Measurements from ENCODE around the gene EVC.

EVC gene

GRCh38 chr4:5730993-5731990 lies 20.3 kb downstream of the EVC start:
- H2AFZ ChIP-seq (ENCODE audit: low read depth, low read length) = no peak overlapping the region
- no peaks in the 10 kb centered on the region for H4K20me1 ChIP-seq (ENCODE audit: insufficient read depth, low read length)
- TF ChIP-seq CTCF (IDR thresholded peaks at IDR 0.05; ENCODE audit: low read depth, low read length) (no peak), EZH2phosphoT487 (IDR thresholded peaks at IDR 0.05; ENCODE audit: low read depth) (no peak)
- H3K27ac ChIP-seq (ENCODE audit: low read length) = no peak overlapping the region
- no peak overlapping the region for H3K9ac ChIP-seq (ENCODE audit: low read length)
- no peaks in the 10 kb centered on the region for H3K4me1 ChIP-seq (ENCODE audit: low read length)
- no peaks in the 10 kb centered on the region for H3K9me3 ChIP-seq (ENCODE audit: insufficient read depth, low read length)
- H3K4me3 ChIP-seq (ENCODE audit: low read length) = no peak overlapping the region
- peaks cover 20% of the 10 kb centered on the region for H3K36me3 ChIP-seq (replicated peaks; ENCODE audit: low read depth, low read length)
- H3K4me2 ChIP-seq (ENCODE audit: low read length) = no peak overlapping the region
- no peaks in the 10 kb centered on the region for H3K27me3 ChIP-seq (ENCODE audit: low read depth, low read length)
- H3K79me2 ChIP-seq (ENCODE audit: low read length) = no peaks in the 10 kb centered on the region

GRCh38 chr4:5732158-5732557 lies 21.2 kb downstream of the EVC start:
- no peak overlapping the region for H3K9ac ChIP-seq (ENCODE audit: low read length)
- H2AFZ ChIP-seq (ENCODE audit: low read depth, low read length) = no peak overlapping the region
- H3K36me3 ChIP-seq (replicated peaks; ENCODE audit: low read depth, low read length) = peaks cover 20% of the 10 kb centered on the region
- H3K4me2 ChIP-seq (ENCODE audit: low read length) = no peak overlapping the region
- no peaks in the 10 kb centered on the region for H3K4me1 ChIP-seq (ENCODE audit: low read length)
- no peaks in the 10 kb centered on the region for H4K20me1 ChIP-seq (ENCODE audit: insufficient read depth, low read length)
- H3K27ac ChIP-seq (ENCODE audit: low read length) = no peak overlapping the region
- no peaks in the 10 kb centered on the region for H3K9me3 ChIP-seq (ENCODE audit: insufficient read depth, low read length)
- no peak overlapping the region for H3K4me3 ChIP-seq (ENCODE audit: low read length)
- TF ChIP-seq EZH2phosphoT487 (IDR thresholded peaks at IDR 0.05; ENCODE audit: low read depth) (no peak), CTCF (IDR thresholded peaks at IDR 0.05; ENCODE audit: low read depth, low read length) (no peak)
- H3K79me2 ChIP-seq (ENCODE audit: low read length) = no peaks in the 10 kb centered on the region
- no peaks in the 10 kb centered on the region for H3K27me3 ChIP-seq (ENCODE audit: low read depth, low read length)

GRCh38 chr4:5734853-5735252 lies 23.9 kb downstream of the EVC start:
- H3K36me3 ChIP-seq (replicated peaks; ENCODE audit: low read depth, low read length) = peaks cover 10% of the 10 kb centered on the region
- no peak overlapping the region for H3K4me2 ChIP-seq (ENCODE audit: low read length)
- no peaks in the 10 kb centered on the region for H3K9me3 ChIP-seq (ENCODE audit: insufficient read depth, low read length)
- TF ChIP-seq EZH2phosphoT487 (IDR thresholded peaks at IDR 0.05; ENCODE audit: low read depth) (no peak), CTCF (IDR thresholded peaks at IDR 0.05; ENCODE audit: low read depth, low read length) (no peak)
- H3K9ac ChIP-seq (ENCODE audit: low read length) = no peak overlapping the region
- H3K4me3 ChIP-seq (ENCODE audit: low read length) = no peak overlapping the region
- H3K79me2 ChIP-seq (ENCODE audit: low read length) = no peaks in the 10 kb centered on the region
- no peaks in the 10 kb centered on the region for H3K27me3 ChIP-seq (ENCODE audit: low read depth, low read length)
- H4K20me1 ChIP-seq (ENCODE audit: insufficient read depth, low read length) = no peaks in the 10 kb centered on the region
- no peak overlapping the region for H3K27ac ChIP-seq (ENCODE audit: low read length)
- H2AFZ ChIP-seq (ENCODE audit: low read depth, low read length) = no peak overlapping the region
- no peaks in the 10 kb centered on the region for H3K4me1 ChIP-seq (ENCODE audit: low read length)

GRCh38 chr4:5735463-5735862 lies 24.5 kb downstream of the EVC start:
- Histone ChIP-seq H3K4me1 (ENCODE audit: low read length) (no peaks in the 10 kb centered on the region), H3K9ac (ENCODE audit: low read length) (no peak overlapping the region), H3K79me2 (ENCODE audit: low read length) (no peaks in the 10 kb centered on the region), H3K4me3 (ENCODE audit: low read length) (no peak overlapping the region), H3K27me3 (ENCODE audit: low read depth, low read length) (no peaks in the 10 kb centered on the region), H3K36me3 (replicated peaks; ENCODE audit: low read depth, low read length) (peaks cover 8% of the 10 kb centered on the region), H3K4me2 (ENCODE audit: low read length) (no peak overlapping the region), H4K20me1 (ENCODE audit: insufficient read depth, low read length) (no peaks in the 10 kb centered on the region), H3K9me3 (ENCODE audit: insufficient read depth, low read length) (no peaks in the 10 kb centered on the region), H2AFZ (ENCODE audit: low read depth, low read length) (no peak overlapping the region), H3K27ac (ENCODE audit: low read length) (no peak overlapping the region)
- TF ChIP-seq CTCF (IDR thresholded peaks at IDR 0.05; ENCODE audit: low read depth, low read length) = no peak
- no peak for TF ChIP-seq EZH2phosphoT487 (IDR thresholded peaks at IDR 0.05; ENCODE audit: low read depth)

Data from OCI-LY3 (cell line).